HEK293 (cell line): ENCODE data around the gene MRPS24.

ENCODE experiments used
- CTCF ChIA-PET: fragments of 350-600 bp; formaldehyde crosslinking; extraction: SDS; loops from one replicate; lab custom pipeline; 2021; ENCODE audit warnings: antibody characterized with exemption; lab: Yijun Ruan, JAX
- POLR2A ChIA-PET: fragments of 300-600 bp; formaldehyde crosslinking; extraction: SDS; loops from one replicate; lab custom pipeline; 2020; ENCODE audit warnings: antibody characterized with exemption, inconsistent platforms; lab: Yijun Ruan, JAX
- H3K27ac ChIP-seq: fragments of 200-500 bp; sonication (Bioruptor generic); 2 replicates; pipeline ENCODE4 v1.5.1; 2014; ENCODE audit warnings: low read depth, low read length, control low read depth, inconsistent platforms; ENCODE audit errors: extremely low read depth
- H3K36me3 ChIP-seq, 2 experiments: fragments of 200-500 bp in 1 of 2; sonication (Bioruptor generic) in 1 of 2; 1 replicate in 1 of 2; 2 replicates in 1 of 2; pipeline ENCODE4 v1.5.1; 2014 to 2017; ENCODE audit warnings: inconsistent platforms in 2 of 2, low read length in 2 of 2; ENCODE audit not compliant: control insufficient read depth in 2 of 2, insufficient read depth in 1 of 2
- H3K4me1 ChIP-seq: fragments of 200-500 bp; sonication (Bioruptor generic); 2 replicates; pipeline ENCODE4 v1.5.1; 2014; ENCODE audit warnings: mild to moderate bottlenecking, low read length, inconsistent platforms; ENCODE audit not compliant: control insufficient read depth, insufficient read depth
- H3K4me3 ChIP-seq: 2 replicates; pipeline ENCODE4 v1.5.1; 2011; ENCODE audit warnings: low read depth, mild to moderate bottlenecking, control low read depth, low read length, moderate library complexity
- H3K9me3 ChIP-seq: fragments of 200-500 bp; sonication (Bioruptor generic); 2 replicates; pipeline ENCODE4 v1.5.1; 2014; ENCODE audit warnings: low read depth, low read length, inconsistent platforms; ENCODE audit not compliant: control insufficient read depth, insufficient read depth
- KLF9 ChIP-seq: fragments of 450-650 bp; formaldehyde crosslinking; IDR thresholded peaks from 2 replicates; pipeline ENCODE4 v1.5.1; 2016; ENCODE audit warnings: missing biosample characterization, missing genetic modification characterization, low read depth
- OSR2 ChIP-seq: fragments of 450-650 bp; formaldehyde crosslinking; IDR thresholded peaks from 2 replicates; pipeline ENCODE4 v1.5.1; 2016; ENCODE audit warnings: missing biosample characterization, missing genetic modification characterization
- ZBTB17 ChIP-seq: fragments of 450-650 bp; formaldehyde crosslinking; IDR thresholded peaks from 2 replicates; pipeline ENCODE4 v1.5.1; 2016; ENCODE audit warnings: missing biosample characterization, missing genetic modification characterization
- ZBTB8A ChIP-seq: fragments of 450-650 bp; formaldehyde crosslinking; IDR thresholded peaks from 2 replicates; pipeline ENCODE4 v1.5.1; 2016; ENCODE audit warnings: missing biosample characterization, missing genetic modification characterization
- ZFP37 ChIP-seq: fragments of 450-650 bp; formaldehyde crosslinking; IDR thresholded peaks from 2 replicates; pipeline ENCODE4 v1.5.1; 2016; ENCODE audit warnings: missing biosample characterization, missing genetic modification characterization
- ZFP69B ChIP-seq: fragments of 450-650 bp; formaldehyde crosslinking; IDR thresholded peaks from 2 replicates; pipeline ENCODE4 v1.5.1; 2016; ENCODE audit warnings: missing biosample characterization, missing genetic modification characterization
- ZNF10 ChIP-seq: fragments of 450-650 bp; formaldehyde crosslinking; IDR thresholded peaks from 2 replicates; pipeline ENCODE4 v1.5.1; 2017; ENCODE audit warnings: missing biosample characterization, missing genetic modification characterization
- ZNF121 ChIP-seq: fragments of 450-650 bp; formaldehyde crosslinking; IDR thresholded peaks from 2 replicates; pipeline ENCODE4 v1.5.1; 2016; ENCODE audit warnings: missing biosample characterization, missing genetic modification characterization
- ZNF174 ChIP-seq: fragments of 450-650 bp; formaldehyde crosslinking; IDR thresholded peaks from 2 replicates; pipeline ENCODE4 v1.5.0; 2017; ENCODE audit warnings: missing biosample characterization, mild to moderate bottlenecking, missing genetic modification characterization
- ZNF202 ChIP-seq: fragments of 450-650 bp; formaldehyde crosslinking; IDR thresholded peaks from 2 replicates; pipeline ENCODE4 v1.5.1; 2016; ENCODE audit warnings: missing biosample characterization, missing genetic modification characterization, borderline replicate concordance
- ZNF76 ChIP-seq: fragments of 450-650 bp; formaldehyde crosslinking; IDR thresholded peaks from 2 replicates; pipeline ENCODE4; 2016; ENCODE audit warnings: low read depth, missing biosample characterization, missing genetic modification characterization, borderline replicate concordance
- ZNF785 ChIP-seq: fragments of 450-650 bp; formaldehyde crosslinking; IDR thresholded peaks from 2 replicates; pipeline ENCODE4 v1.5.1; 2016; ENCODE audit warnings: missing biosample characterization, missing genetic modification characterization
- ZNF837 ChIP-seq: fragments of 450-650 bp; formaldehyde crosslinking; IDR thresholded peaks from 2 replicates; pipeline ENCODE4 v1.5.1; 2016; ENCODE audit warnings: missing biosample characterization, missing genetic modification characterization
- TF ChIP-seq, protein P1 (sequence below): fragments of 450-650 bp; formaldehyde crosslinking; IDR thresholded peaks from 2 replicates; pipeline ENCODE4 v1.5.1; 2016; ENCODE audit warnings: missing biosample characterization, missing genetic modification characterization
- TF ChIP-seq, protein P2 (sequence below): fragments of 450-650 bp; formaldehyde crosslinking; IDR thresholded peaks from 2 replicates; pipeline ENCODE4 v1.5.1; 2016; ENCODE audit warnings: missing biosample characterization, missing genetic modification characterization
- TF ChIP-seq, protein P3 (sequence below): IDR thresholded peaks from 2 replicates; pipeline ENCODE4 v1.6.1; 2011; ENCODE audit warnings: mild to moderate bottlenecking, low read depth, low read length, borderline replicate concordance
- TF ChIP-seq, protein P4 (sequence below): fragments of 450-650 bp; formaldehyde crosslinking; IDR thresholded peaks from 2 replicates; pipeline ENCODE4 v1.5.1; 2017; ENCODE audit warnings: missing biosample characterization, mild to moderate bottlenecking, missing genetic modification characterization, moderate library complexity
- TF ChIP-seq, protein P5 (sequence below): fragments of 450-650 bp; formaldehyde crosslinking; IDR thresholded peaks from 2 replicates; pipeline ENCODE4 v1.5.1; 2016; ENCODE audit warnings: missing biosample characterization, missing genetic modification characterization

MRPS24 gene

DNA sequence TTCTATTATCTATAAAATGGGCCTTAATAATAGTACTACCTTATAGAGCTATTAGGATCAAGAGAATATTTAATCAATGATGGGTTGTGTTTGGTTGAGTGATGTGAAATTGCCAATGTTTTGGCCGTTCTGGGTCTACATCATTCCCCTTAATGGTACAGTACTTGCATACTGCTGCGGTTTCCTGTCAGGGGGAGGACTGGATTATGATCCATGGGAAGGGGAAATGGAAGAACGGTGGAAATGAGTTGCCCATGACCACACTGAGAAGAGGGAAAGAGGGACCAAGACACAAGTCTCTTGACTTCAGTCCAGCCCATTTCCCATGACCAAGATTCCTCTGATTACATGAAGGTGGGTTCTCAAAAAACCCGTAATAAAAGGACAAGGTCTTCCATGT lies 999 bp upstream of the MRPS24 start:
- CTCF ChIA-PET, result no interaction called here
- H3K9me3 ChIP-seq, result no peaks in the 10 kb centered on the region
- TF ChIP-seq, protein P1, sequence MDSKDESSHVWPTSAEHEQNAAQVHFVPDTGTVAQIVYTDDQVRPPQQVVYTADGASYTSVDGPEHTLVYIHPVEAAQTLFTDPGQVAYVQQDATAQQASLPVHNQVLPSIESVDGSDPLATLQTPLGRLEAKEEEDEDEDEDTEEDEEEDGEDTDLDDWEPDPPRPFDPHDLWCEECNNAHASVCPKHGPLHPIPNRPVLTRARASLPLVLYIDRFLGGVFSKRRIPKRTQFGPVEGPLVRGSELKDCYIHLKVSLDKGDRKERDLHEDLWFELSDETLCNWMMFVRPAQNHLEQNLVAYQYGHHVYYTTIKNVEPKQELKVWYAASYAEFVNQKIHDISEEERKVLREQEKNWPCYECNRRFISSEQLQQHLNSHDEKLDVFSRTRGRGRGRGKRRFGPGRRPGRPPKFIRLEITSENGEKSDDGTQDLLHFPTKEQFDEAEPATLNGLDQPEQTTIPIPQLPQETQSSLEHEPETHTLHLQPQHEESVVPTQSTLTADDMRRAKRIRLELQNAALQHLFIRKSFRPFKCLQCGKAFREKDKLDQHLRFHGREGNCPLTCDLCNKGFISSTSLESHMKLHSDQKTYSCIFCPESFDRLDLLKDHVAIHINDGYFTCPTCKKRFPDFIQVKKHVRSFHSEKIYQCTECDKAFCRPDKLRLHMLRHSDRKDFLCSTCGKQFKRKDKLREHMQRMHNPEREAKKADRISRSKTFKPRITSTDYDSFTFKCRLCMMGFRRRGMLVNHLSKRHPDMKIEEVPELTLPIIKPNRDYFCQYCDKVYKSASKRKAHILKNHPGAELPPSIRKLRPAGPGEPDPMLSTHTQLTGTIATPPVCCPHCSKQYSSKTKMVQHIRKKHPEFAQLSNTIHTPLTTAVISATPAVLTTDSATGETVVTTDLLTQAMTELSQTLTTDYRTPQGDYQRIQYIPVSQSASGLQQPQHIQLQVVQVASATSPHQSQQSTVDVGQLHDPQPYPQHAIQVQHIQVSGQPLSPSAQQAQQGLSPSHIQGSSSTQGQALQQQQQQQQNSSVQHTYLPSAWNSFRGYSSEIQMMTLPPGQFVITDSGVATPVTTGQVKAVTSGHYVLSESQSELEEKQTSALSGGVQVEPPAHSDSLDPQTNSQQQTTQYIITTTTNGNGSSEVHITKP (tag by site-specific recombination), result no peak
- TF ChIP-seq, protein P2, sequence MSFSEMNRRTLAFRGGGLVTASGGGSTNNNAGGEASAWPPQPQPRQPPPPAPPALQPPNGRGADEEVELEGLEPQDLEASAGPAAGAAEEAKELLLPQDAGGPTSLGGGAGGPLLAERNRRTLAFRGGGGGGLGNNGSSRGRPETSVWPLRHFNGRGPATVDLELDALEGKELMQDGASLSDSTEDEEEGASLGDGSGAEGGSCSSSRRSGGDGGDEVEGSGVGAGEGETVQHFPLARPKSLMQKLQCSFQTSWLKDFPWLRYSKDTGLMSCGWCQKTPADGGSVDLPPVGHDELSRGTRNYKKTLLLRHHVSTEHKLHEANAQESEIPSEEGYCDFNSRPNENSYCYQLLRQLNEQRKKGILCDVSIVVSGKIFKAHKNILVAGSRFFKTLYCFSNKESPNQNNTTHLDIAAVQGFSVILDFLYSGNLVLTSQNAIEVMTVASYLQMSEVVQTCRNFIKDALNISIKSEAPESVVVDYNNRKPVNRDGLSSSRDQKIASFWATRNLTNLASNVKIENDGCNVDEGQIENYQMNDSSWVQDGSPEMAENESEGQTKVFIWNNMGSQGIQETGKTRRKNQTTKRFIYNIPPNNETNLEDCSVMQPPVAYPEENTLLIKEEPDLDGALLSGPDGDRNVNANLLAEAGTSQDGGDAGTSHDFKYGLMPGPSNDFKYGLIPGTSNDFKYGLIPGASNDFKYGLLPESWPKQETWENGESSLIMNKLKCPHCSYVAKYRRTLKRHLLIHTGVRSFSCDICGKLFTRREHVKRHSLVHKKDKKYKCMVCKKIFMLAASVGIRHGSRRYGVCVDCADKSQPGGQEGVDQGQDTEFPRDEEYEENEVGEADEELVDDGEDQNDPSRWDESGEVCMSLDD, result no peak
- H3K4me1 ChIP-seq, result peaks cover 3% of the 10 kb centered on the region; the same call in 1 of the 2 replicates
- POLR2A ChIA-PET, result interaction anchor here (1.1 kb wide), 1 partner anchor 12 kb away, joined by 4 read pairs; no protein-coding TSS in a partner anchor
- peaks cover 17 to 27% of the 10 kb centered on the region in 2 experiments for H3K36me3 ChIP-seq
- H3K27ac ChIP-seq, result no peak overlapping the region
- H3K4me3 ChIP-seq, result no peak overlapping the region

DNA sequence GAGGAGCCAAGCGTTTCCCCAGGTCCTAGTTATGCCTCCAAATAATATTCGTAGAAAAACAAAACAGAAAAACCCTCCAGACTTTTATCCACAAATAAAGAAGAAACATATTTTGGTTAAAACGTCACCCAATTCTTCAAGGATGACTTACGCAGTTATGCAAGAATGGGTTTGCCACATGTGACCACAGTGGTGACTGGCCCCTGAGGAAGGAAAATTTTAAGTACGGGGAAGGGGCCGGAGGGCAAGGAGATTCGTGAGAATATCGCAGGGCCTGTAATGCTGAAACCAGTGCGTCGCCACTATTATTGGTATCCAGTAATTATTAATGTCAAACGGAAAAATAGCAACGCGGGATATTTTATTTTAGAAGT lies 537 bp upstream of the MRPS24 start:
- H3K27ac ChIP-seq, result peak overlapping the region; percentile 66; the same call in 1 of the 2 replicates
- H3K36me3 ChIP-seq, result peaks cover 17 to 26% of the 10 kb centered on the region in 2 experiments
- no peak for TF ChIP-seq ZNF174 (tag by site-specific recombination)
- TF ChIP-seq, protein P3, sequence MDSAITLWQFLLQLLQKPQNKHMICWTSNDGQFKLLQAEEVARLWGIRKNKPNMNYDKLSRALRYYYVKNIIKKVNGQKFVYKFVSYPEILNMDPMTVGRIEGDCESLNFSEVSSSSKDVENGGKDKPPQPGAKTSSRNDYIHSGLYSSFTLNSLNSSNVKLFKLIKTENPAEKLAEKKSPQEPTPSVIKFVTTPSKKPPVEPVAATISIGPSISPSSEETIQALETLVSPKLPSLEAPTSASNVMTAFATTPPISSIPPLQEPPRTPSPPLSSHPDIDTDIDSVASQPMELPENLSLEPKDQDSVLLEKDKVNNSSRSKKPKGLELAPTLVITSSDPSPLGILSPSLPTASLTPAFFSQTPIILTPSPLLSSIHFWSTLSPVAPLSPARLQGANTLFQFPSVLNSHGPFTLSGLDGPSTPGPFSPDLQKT, result no peak
- TF ChIP-seq, protein P4, sequence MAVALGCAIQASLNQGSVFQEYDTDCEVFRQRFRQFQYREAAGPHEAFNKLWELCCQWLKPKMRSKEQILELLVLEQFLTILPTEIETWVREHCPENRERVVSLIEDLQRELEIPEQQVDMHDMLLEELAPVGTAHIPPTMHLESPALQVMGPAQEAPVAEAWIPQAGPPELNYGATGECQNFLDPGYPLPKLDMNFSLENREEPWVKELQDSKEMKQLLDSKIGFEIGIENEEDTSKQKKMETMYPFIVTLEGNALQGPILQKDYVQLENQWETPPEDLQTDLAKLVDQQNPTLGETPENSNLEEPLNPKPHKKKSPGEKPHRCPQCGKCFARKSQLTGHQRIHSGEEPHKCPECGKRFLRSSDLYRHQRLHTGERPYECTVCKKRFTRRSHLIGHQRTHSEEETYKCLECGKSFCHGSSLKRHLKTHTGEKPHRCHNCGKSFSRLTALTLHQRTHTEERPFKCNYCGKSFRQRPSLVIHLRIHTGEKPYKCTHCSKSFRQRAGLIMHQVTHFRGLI (tag by site-specific recombination), result peak; percentile 3; the same call in 1 of the 2 replicates
- no peak for TF ChIP-seq ZFP69B (tag by site-specific recombination)
- no peak for TF ChIP-seq ZNF837 (tag by site-specific recombination)
- 0 out of 2 replicates have a peak, but pooled peaks have one; percentile 1 for TF ChIP-seq ZBTB8A (tag by site-specific recombination)
- TF ChIP-seq ZBTB17, result 0 out of 2 replicates have a peak, but pooled peaks have one; percentile 7
- H3K4me3 ChIP-seq, result peak overlapping the region; percentile 45
- no peaks in the 10 kb centered on the region for H3K9me3 ChIP-seq
- H3K4me1 ChIP-seq, result peaks cover 3% of the 10 kb centered on the region; the same call in 1 of the 2 replicates
- ChIA-PET CTCF (no interaction called here), POLR2A (interaction anchor here (0.6 to 1.4 kb wide), 15 partner anchors 9 to 287 kb away, joined by 3 to 8 read pairs (median 5); partner anchors contain the start of genes BLVRA, STK17A, UBE2D4 and URGCP)

DNA sequence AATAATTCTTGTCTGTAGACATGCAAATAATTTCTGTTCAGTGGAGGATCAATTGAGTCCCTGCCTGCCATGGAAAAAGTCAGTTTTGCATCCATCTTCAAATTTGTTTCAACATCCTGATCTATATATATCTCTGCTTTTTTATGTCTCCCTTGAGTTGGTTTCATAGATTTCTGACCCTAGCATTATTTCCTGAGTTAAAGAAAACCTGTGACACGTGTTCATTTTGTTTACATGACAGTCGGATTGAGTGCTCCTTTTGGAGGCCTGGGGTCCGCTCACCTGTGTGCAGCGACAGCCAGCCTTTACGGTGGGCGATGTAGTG lies 674 bp downstream of the MRPS24 start:
- Histone ChIP-seq H3K4me3 (peak overlapping the region; percentile 98), H3K27ac (no peak overlapping the region), H3K4me1 (peaks cover 3% of the 10 kb centered on the region; the same call in 1 of the 2 replicates), H3K9me3 (no peaks in the 10 kb centered on the region)
- ChIA-PET CTCF (no interaction called here), POLR2A (interaction anchor here (1.0 to 1.4 kb wide), 2 partner anchors 37 to 286 kb away, joined by 5 read pairs; partner anchors contain the start of gene STK17A)
- TF ChIP-seq KLF9 (tag by site-specific recombination) (no peak), ZNF76 (tag by site-specific recombination) (no peak), OSR2 (tag by site-specific recombination) (no peak), ZNF785 (no peak), ZNF10 (tag by site-specific recombination) (no peak), ZNF121 (tag by site-specific recombination) (no peak), ZFP37 (no peak), ZNF202 (tag by site-specific recombination) (no peak)
- TF ChIP-seq, protein P5, sequence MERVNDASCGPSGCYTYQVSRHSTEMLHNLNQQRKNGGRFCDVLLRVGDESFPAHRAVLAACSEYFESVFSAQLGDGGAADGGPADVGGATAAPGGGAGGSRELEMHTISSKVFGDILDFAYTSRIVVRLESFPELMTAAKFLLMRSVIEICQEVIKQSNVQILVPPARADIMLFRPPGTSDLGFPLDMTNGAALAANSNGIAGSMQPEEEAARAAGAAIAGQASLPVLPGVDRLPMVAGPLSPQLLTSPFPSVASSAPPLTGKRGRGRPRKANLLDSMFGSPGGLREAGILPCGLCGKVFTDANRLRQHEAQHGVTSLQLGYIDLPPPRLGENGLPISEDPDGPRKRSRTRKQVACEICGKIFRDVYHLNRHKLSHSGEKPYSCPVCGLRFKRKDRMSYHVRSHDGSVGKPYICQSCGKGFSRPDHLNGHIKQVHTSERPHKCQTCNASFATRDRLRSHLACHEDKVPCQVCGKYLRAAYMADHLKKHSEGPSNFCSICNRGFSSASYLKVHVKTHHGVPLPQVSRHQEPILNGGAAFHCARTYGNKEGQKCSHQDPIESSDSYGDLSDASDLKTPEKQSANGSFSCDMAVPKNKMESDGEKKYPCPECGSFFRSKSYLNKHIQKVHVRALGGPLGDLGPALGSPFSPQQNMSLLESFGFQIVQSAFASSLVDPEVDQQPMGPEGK (tag by site-specific recombination), result no peak
- TF ChIP-seq, all 188 proteins: peak for 0
- H3K36me3 ChIP-seq, result peaks cover 17 to 25% of the 10 kb centered on the region in 2 experiments
